Activated CD4-positive, alpha-beta T cell treated with anti-CD3 and anti-CD28 coated beads, Interleukin-2, amount 50 U/mL, for 4 hours (primary cell): ENCODE data around the gene PRRC2B.
"Not testable (repeated sequence)": the region's sequence is repeated elsewhere in the genome, so short reads cannot be mapped to it uniquely, and the experiment has no call there.

Experiments
- DNase-seq, 2 experiments: peaks; one replicate each; pipeline ENCODE4 v3.0.0-alpha.2; 2020

Gene PRRC2B

GRCh38 chr9:131391020-131391419 lies 2.9 kb upstream of the PRRC2B start:
- no peak for DNase-seq

GRCh38 chr9:131391504-131391903 lies 2.4 kb upstream of the PRRC2B start:
- no peak for DNase-seq

- peak in 1 of 2 experiments; percentile 29 for DNase-seq
Measured at GRCh38 chr9:131394464-131395156, 724 bp downstream of the PRRC2B start.

- DNase-seq = peak; percentile 64 to 68
Measured at GRCh38 chr9:131395157-131396098, 1.5 kb downstream of the PRRC2B start.

- not testable (repeated sequence) for DNase-seq
Measured at GRCh38 chr9:131396099-131396479, 2.2 kb downstream of the PRRC2B start.

GRCh38 chr9:131396626-131397025 lies 2.7 kb downstream of the PRRC2B start:
- DNase-seq = no peak

- DNase-seq = no peak
Measured at GRCh38 chr9:131397100-131397790, 3.4 kb downstream of the PRRC2B start.

GRCh38 chr9:131398204-131398603 lies 4.3 kb downstream of the PRRC2B start:
- peak; percentile 15 to 29 for DNase-seq

- no peak for DNase-seq
Measured at GRCh38 chr9:131399972-131400371, 6.1 kb downstream of the PRRC2B start.

- DNase-seq = no peak
Measured at GRCh38 chr9:131400627-131401026, 6.7 kb downstream of the PRRC2B start.

- DNase-seq = no peak
Measured at GRCh38 chr9:131402073-131402472, 8.2 kb downstream of the PRRC2B start.

GRCh38 chr9:131402738-131403492 lies 9.0 kb downstream of the PRRC2B start:
- DNase-seq = no peak

- DNase-seq = no peak
Measured at GRCh38 chr9:131403493-131403773, 9.5 kb downstream of the PRRC2B start.

GRCh38 chr9:131404581-131404980 lies 10.7 kb downstream of the PRRC2B start:
- DNase-seq = no peak

GRCh38 chr9:131404987-131405386 lies 11.1 kb downstream of the PRRC2B start:
- DNase-seq = no peak

GRCh38 chr9:131405428-131405827 lies 11.5 kb downstream of the PRRC2B start:
- no peak for DNase-seq

GRCh38 chr9:131405858-131406537 lies 12.1 kb downstream of the PRRC2B start:
- no peak for DNase-seq

GRCh38 chr9:131406563-131407436 lies 12.9 kb downstream of the PRRC2B start:
- DNase-seq = no peak

- peak in 1 of 2 experiments; percentile 18 for DNase-seq
Measured at GRCh38 chr9:131407717-131408195, 13.9 kb downstream of the PRRC2B start.

- DNase-seq = no peak
Measured at GRCh38 chr9:131409458-131409992, 15.6 kb downstream of the PRRC2B start.

- no peak for DNase-seq
Measured at GRCh38 chr9:131410044-131410491, 16.2 kb downstream of the PRRC2B start.
